Colonic mucosa (tissue), 4 donors: Measurements from ENCODE around the gene DDX3X. TPM values are rescaled to one million over a fixed set of nuclear protein-coding genes. Genes with fewer than 3 reads are reported as not detected.

Experiments used
- DNase-seq: peaks from one replicate; pipeline ENCODE4 v3.0.0-alpha.2; 2020
- H3K27ac ChIP-seq: fragments of 200-600 bp; one replicate; pipeline ENCODE4 v1.8.0; 2021
- H3K27me3 ChIP-seq: fragments of 200-600 bp; one replicate; pipeline ENCODE4 v1.8.0; 2021
- H3K36me3 ChIP-seq: fragments of 200-600 bp; one replicate; pipeline ENCODE4 v1.8.0; 2021
- H3K4me1 ChIP-seq: fragments of 200-600 bp; one replicate; pipeline ENCODE4 v1.8.0; 2021; ENCODE audit warnings: mild to moderate bottlenecking
- H3K4me3 ChIP-seq: fragments of 200-600 bp; one replicate; pipeline ENCODE4 v1.8.0; 2021
- H3K9ac ChIP-seq, 2 donors: one replicate each; pipeline ENCODE4 v1.7.0; 2013; ENCODE audit warnings: control low read depth in 2 of 2, low read depth in 2 of 2, low read length in 2 of 2
- H3K9me3 ChIP-seq: fragments of 200-600 bp; one replicate; pipeline ENCODE4 v1.8.0; 2021
- CTCF ChIP-seq: fragments of 200-600 bp; IDR thresholded peaks from one replicate; pipeline ENCODE4 v1.8.0; 2022; ENCODE audit warnings: antibody characterized with exemption, mild to moderate bottlenecking
- intact Hi-C: fragments of 100-400 bp; cut with DNase I; formaldehyde crosslinking; loops from one replicate; pipeline ENCODE4 v1.14.1; 2022
- total RNA-seq, 2 donors: library from RNA; stranded (reverse); fragmentation: NEBNext Ultra II Directional in 1 of 2; extraction: Animal tissue kit (Norgen Biotek cat#: 25700) in 1 of 2; gene quantifications; one replicate each; pipeline ENCODE4 v1.2.1, GENCODE V29; 2021
- donor health status: healthy.
- donor health status: DM: no; HTN: no; CAD: no.
- donor health status: DM: no; HTN: no; CAD: no.

Gene DDX3X
- total RNA-seq, 2 donors from 2014 or later: 192 to 318 TPM

DNA sequence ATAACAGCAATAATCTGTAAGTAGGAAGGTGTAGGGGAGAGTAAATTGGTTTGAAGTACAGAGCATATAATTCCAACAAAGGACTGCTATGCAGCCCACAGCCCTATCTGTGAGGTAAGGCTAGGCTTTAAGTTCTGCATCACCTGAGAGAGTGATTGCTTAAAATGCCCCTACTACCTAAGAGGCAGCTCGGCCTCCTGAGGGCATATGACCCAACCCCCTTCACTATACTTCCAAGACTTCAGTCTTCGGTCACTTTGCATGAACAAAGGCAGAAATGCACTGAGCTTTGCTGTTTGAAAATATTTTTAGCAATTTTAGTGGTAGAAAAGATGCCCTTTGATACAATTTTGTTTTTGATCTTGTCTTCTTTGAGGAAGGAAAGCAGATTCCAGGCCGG is 4.9 kb upstream of the DDX3X start:
- intact Hi-C loops: no loop called here
- no peak overlapping the region for H3K4me3 ChIP-seq
- H3K27me3 ChIP-seq: no peaks in the 10 kb centered on the region
- no peak overlapping the region for H3K9ac ChIP-seq
- no peak overlapping the region for H3K27ac ChIP-seq
- no peaks in the 10 kb centered on the region for H3K9me3 ChIP-seq
- no peak for DNase-seq
- no peaks in the 10 kb centered on the region for H3K36me3 ChIP-seq
- TF ChIP-seq CTCF: no peak
- H3K4me1 ChIP-seq: peaks cover 6% of the 10 kb centered on the region

DNA sequence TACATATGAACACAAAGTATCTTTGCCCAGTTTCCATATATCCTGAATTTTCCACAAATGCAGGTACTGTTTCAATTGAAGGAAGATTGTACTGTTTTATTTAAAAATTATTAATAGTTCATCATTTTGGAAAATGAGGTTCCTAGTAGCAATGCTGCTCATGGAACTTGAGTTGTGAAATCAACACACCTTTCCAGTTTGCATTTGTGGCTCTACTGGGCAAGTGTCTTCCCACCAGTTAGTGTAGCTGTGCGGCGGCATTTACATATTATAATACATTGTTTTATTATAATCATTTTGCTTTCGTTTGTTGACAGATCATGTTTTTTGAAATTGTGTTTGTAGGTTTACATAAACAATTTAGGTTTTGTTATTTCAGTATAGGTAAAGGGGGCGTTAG is 2.0 kb upstream of the DDX3X start:
- no peak for TF ChIP-seq CTCF
- intact Hi-C loops: no loop called here
- no peak for DNase-seq
- H3K9me3 ChIP-seq: no peaks in the 10 kb centered on the region
- H3K4me1 ChIP-seq: peaks cover 6% of the 10 kb centered on the region
- H3K27me3 ChIP-seq: no peaks in the 10 kb centered on the region
- H3K27ac ChIP-seq: peak overlapping the region; percentile 92
- H3K9ac ChIP-seq: peak overlapping the region in 1 of 2 donors; percentile 100
- H3K4me3 ChIP-seq: peak overlapping the region; percentile 80
- H3K36me3 ChIP-seq: no peaks in the 10 kb centered on the region

GRCh38 chrX:41332408-41333002 is 1.5 kb upstream of the DDX3X start:
- Histone ChIP-seq H3K4me3 (peak overlapping the region; percentile 80), H3K9me3 (no peaks in the 10 kb centered on the region), H3K9ac (peak overlapping the region; percentile 100), H3K27ac (peak overlapping the region; percentile 92), H3K4me1 (peaks cover 6% of the 10 kb centered on the region), H3K36me3 (no peaks in the 10 kb centered on the region), H3K27me3 (no peaks in the 10 kb centered on the region)
- no peak for TF ChIP-seq CTCF
- intact Hi-C loops: no loop called here
- DNase-seq: peak; percentile 48

GRCh38 chrX:41333003-41333743 is 789 bp upstream of the DDX3X start:
- H3K4me1 ChIP-seq: peaks cover 6% of the 10 kb centered on the region
- intact Hi-C loops: no loop called here
- TF ChIP-seq CTCF: no peak
- H3K4me3 ChIP-seq: peak overlapping the region; percentile 80
- H3K27ac ChIP-seq: peak overlapping the region; percentile 92
- H3K9ac ChIP-seq: peak overlapping the region; percentile 100
- no peaks in the 10 kb centered on the region for H3K9me3 ChIP-seq
- H3K36me3 ChIP-seq: no peaks in the 10 kb centered on the region
- H3K27me3 ChIP-seq: no peaks in the 10 kb centered on the region
- DNase-seq: peak; percentile 91

- intact Hi-C loops: no loop called here
- peak overlapping the region; percentile 92 for H3K27ac ChIP-seq
- peak overlapping the region; percentile 100 for H3K9ac ChIP-seq
Observed at GRCh38 chrX:41334363-41335197, 618 bp downstream of the DDX3X start.

More at GRCh38 chrX:41334363-41335197, 618 bp downstream of the DDX3X start:
- Histone ChIP-seq H3K27me3 (no peaks in the 10 kb centered on the region), H3K9me3 (no peaks in the 10 kb centered on the region), H3K4me1 (peaks cover 6% of the 10 kb centered on the region), H3K36me3 (no peaks in the 10 kb centered on the region), H3K4me3 (peak overlapping the region; percentile 80)
- TF ChIP-seq CTCF: no peak
- DNase-seq: peak; percentile 94
